Astrocyte (in vitro differentiated cells and primary cell): Measurements from ENCODE around the gene KIAA0040. TPM values are rescaled to one million over a fixed set of nuclear protein-coding genes. Genes with fewer than 3 reads are reported as not detected.
"Not testable (repeated sequence)": the region's sequence is repeated elsewhere in the genome, so short reads cannot be mapped to it uniquely, and the experiment has no call there.

Source experiments
- DNase-seq: peaks from one replicate; pipeline ENCODE4 v3.0.0-alpha.2; 2010; ENCODE audit warnings: low read depth
- FAIRE-seq: peaks from 2 replicates; lab custom pipeline; 2011; peaks lifted over from hg19 to GRCh38; lab: Jason Lieb, UNC
- H2AFZ ChIP-seq: 2 replicates; pipeline ENCODE4 v1.6.0; 2012; ENCODE audit warnings: low read depth, low read length, inconsistent platforms
- H3K27ac ChIP-seq: 2 replicates; pipeline ENCODE4 v1.5.1; 2011; ENCODE audit warnings: low read depth, low read length, inconsistent platforms
- H3K27me3 ChIP-seq: 2 replicates; pipeline ENCODE4 v1.6.0; 2011; ENCODE audit warnings: low read length, inconsistent platforms; ENCODE audit not compliant: insufficient read depth
- H3K36me3 ChIP-seq: 2 replicates; pipeline ENCODE4 v1.5.1; 2011; ENCODE audit warnings: low read length, inconsistent platforms; ENCODE audit not compliant: insufficient read depth
- H3K4me1 ChIP-seq: 2 replicates; pipeline ENCODE4 v1.5.1; 2011; ENCODE audit warnings: low read length, inconsistent platforms; ENCODE audit not compliant: insufficient read depth
- H3K4me2 ChIP-seq: 2 replicates; pipeline ENCODE4 v1.6.0; 2012; ENCODE audit warnings: low read length, inconsistent platforms
- H3K4me3 ChIP-seq: 2 replicates; pipeline ENCODE4 v1.5.1; 2011; ENCODE audit warnings: low read depth, mild to moderate bottlenecking, low read length, inconsistent platforms; ENCODE audit not compliant: insufficient read depth
- H3K79me2 ChIP-seq: 2 replicates; pipeline ENCODE4 v1.6.0; 2012; ENCODE audit warnings: mild to moderate bottlenecking, low read length, inconsistent platforms; ENCODE audit not compliant: insufficient read depth
- H3K9ac ChIP-seq: 2 replicates; pipeline ENCODE4 v1.6.0; 2012; ENCODE audit warnings: mild to moderate bottlenecking, low read length, inconsistent platforms
- H3K9me3 ChIP-seq: 2 replicates; pipeline ENCODE4 v1.5.1; 2012; ENCODE audit warnings: low read depth, mild to moderate bottlenecking, low read length, inconsistent platforms; ENCODE audit not compliant: insufficient read depth
- H4K20me1 ChIP-seq: 2 replicates; pipeline ENCODE4 v1.6.0; 2012; ENCODE audit warnings: low read length, inconsistent platforms; ENCODE audit not compliant: insufficient read depth
- H3K27ac Mint-ChIP-seq: one replicate; pipeline ENCODE4 v1.8.0; 2021; ENCODE audit warnings: mild to moderate bottlenecking, mixed read lengths; ENCODE audit not compliant: unreplicated experiment
- H3K27me3 Mint-ChIP-seq: one replicate; pipeline ENCODE4 v1.8.0; 2021; ENCODE audit warnings: low read depth, mixed read lengths; ENCODE audit not compliant: unreplicated experiment
- H3K36me3 Mint-ChIP-seq: one replicate; pipeline ENCODE4 v1.8.0; 2021; ENCODE audit warnings: low read depth, mixed read lengths; ENCODE audit not compliant: unreplicated experiment
- H3K4me1 Mint-ChIP-seq: one replicate; pipeline ENCODE4 v1.8.0; 2021; ENCODE audit warnings: low read depth, mixed read lengths; ENCODE audit not compliant: unreplicated experiment
- H3K4me3 Mint-ChIP-seq: one replicate; pipeline ENCODE4 v1.8.0; 2021; ENCODE audit warnings: mild to moderate bottlenecking, moderate library complexity, mixed read lengths; ENCODE audit not compliant: unreplicated experiment
- H3K9me3 Mint-ChIP-seq: one replicate; pipeline ENCODE4 v1.8.0; 2021; ENCODE audit warnings: mild to moderate bottlenecking, mixed read lengths; ENCODE audit not compliant: unreplicated experiment
- EZH2 ChIP-seq: IDR thresholded peaks from 2 replicates; pipeline ENCODE4 v1.6.1; 2012; ENCODE audit warnings: mild to moderate bottlenecking, low read length, inconsistent platforms; ENCODE audit not compliant: insufficient read depth
- total RNA-seq: library from RNA; stranded (reverse); gene quantifications from 2 replicates; pipeline ENCODE4 v1.2.1, GENCODE V29; 2021
- TF ChIP-seq, protein P1 (sequence below): IDR thresholded peaks from 2 replicates; pipeline ENCODE4 v1.5.1; 2011; ENCODE audit warnings: low read depth, mild to moderate bottlenecking, inconsistent platforms, low read length, moderate library complexity; ENCODE audit not compliant: insufficient read depth

Gene KIAA0040
- total RNA-seq, 1 donor from 2014 or later, result 5.0 TPM

DNA sequence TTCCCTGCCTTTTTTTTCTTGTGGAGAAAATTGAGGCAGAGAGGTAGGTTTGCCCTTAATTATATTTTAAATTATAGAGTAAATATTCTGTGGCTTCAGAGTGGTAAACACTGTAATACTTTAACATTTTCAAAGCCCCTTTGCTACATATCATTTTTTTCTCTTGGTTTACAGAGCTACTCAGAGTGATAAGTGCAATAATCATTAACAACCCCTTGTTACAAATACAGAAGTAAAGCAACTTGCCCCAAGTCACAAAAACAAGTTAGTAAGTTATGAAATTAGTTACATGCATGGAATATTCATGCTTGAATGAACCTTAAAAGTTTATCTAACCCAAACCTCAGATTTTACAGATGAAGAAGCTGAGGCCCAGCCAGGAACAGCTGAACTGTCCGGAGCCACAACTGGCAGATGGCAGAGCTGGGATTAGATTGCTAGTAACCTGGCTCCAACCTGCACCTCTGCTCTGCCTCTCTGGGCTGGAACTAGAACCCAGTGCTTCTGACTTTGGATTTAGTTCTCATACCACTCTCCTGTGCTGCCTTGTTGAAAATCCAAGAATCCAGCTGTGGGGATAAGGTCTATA lies 76.3 kb downstream of the KIAA0040 start:
- Mint-ChIP-seq H3K4me1 (no peaks in the 10 kb centered on the region), H3K27ac (no peak overlapping the region), H3K4me3 (no peak overlapping the region), H3K27me3 (peaks cover 2% of the 10 kb centered on the region), H3K9me3 (peaks cover 4% of the 10 kb centered on the region), H3K36me3 (no peaks in the 10 kb centered on the region)
- H3K9me3 ChIP-seq, result peaks cover 4% of the 10 kb centered on the region
- H3K9ac ChIP-seq, result no peak overlapping the region
- H4K20me1 ChIP-seq, result no peaks in the 10 kb centered on the region
- no peak for FAIRE-seq
- no peak overlapping the region for H3K27ac ChIP-seq
- no peak overlapping the region for H3K4me3 ChIP-seq
- no peak for TF ChIP-seq EZH2
- TF ChIP-seq, protein P1, sequence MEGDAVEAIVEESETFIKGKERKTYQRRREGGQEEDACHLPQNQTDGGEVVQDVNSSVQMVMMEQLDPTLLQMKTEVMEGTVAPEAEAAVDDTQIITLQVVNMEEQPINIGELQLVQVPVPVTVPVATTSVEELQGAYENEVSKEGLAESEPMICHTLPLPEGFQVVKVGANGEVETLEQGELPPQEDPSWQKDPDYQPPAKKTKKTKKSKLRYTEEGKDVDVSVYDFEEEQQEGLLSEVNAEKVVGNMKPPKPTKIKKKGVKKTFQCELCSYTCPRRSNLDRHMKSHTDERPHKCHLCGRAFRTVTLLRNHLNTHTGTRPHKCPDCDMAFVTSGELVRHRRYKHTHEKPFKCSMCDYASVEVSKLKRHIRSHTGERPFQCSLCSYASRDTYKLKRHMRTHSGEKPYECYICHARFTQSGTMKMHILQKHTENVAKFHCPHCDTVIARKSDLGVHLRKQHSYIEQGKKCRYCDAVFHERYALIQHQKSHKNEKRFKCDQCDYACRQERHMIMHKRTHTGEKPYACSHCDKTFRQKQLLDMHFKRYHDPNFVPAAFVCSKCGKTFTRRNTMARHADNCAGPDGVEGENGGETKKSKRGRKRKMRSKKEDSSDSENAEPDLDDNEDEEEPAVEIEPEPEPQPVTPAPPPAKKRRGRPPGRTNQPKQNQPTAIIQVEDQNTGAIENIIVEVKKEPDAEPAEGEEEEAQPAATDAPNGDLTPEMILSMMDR, result no peak
- no peaks in the 10 kb centered on the region for H3K79me2 ChIP-seq
- H3K4me2 ChIP-seq, result no peak overlapping the region
- peaks cover 2% of the 10 kb centered on the region for H3K27me3 ChIP-seq
- no peak overlapping the region for H2AFZ ChIP-seq
- no peaks in the 10 kb centered on the region for H3K4me1 ChIP-seq
- no peak for DNase-seq
- H3K36me3 ChIP-seq, result no peaks in the 10 kb centered on the region

DNA sequence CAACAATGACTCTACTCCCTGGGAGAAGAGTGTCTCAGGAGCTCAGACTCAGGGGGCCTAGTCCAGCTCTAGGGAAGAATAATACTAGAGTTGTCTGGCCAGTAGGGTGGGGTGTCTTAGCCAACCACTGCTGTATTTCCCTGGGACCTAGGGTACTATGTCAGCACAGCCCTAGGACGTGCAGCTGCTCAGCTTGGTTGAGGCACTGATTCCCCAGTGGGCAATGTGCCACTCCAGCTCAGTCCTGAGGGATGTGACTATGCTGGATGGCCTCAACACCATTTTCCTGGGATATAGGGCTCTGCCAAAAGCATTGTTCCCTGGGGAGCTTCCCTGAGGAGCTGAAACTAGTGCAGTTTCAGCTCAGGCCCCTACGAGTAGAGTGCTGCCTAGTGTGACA lies 77.6 kb downstream of the KIAA0040 start:
- peaks cover 2% of the 10 kb centered on the region for H3K27me3 ChIP-seq
- no peaks in the 10 kb centered on the region for H3K36me3 ChIP-seq
- H3K27me3 Mint-ChIP-seq, result peaks cover 2% of the 10 kb centered on the region
- DNase-seq (no peak), FAIRE-seq (no peak)
- H3K27ac Mint-ChIP-seq, result no peak overlapping the region
- H3K4me3 Mint-ChIP-seq, result no peak overlapping the region
- H3K9ac ChIP-seq, result no peak overlapping the region
- no peak overlapping the region for H3K27ac ChIP-seq
- TF ChIP-seq, protein P1, result no peak
- TF ChIP-seq EZH2, result no peak
- H3K36me3 Mint-ChIP-seq, result no peaks in the 10 kb centered on the region
- no peaks in the 10 kb centered on the region for H4K20me1 ChIP-seq
- H2AFZ ChIP-seq, result no peak overlapping the region
- peaks cover 4% of the 10 kb centered on the region for H3K9me3 Mint-ChIP-seq
- H3K9me3 ChIP-seq, result no peaks in the 10 kb centered on the region
- no peaks in the 10 kb centered on the region for H3K79me2 ChIP-seq
- no peak overlapping the region for H3K4me3 ChIP-seq
- H3K4me1 ChIP-seq, result no peaks in the 10 kb centered on the region
- no peak overlapping the region for H3K4me2 ChIP-seq
- H3K4me1 Mint-ChIP-seq, result no peaks in the 10 kb centered on the region

DNA sequence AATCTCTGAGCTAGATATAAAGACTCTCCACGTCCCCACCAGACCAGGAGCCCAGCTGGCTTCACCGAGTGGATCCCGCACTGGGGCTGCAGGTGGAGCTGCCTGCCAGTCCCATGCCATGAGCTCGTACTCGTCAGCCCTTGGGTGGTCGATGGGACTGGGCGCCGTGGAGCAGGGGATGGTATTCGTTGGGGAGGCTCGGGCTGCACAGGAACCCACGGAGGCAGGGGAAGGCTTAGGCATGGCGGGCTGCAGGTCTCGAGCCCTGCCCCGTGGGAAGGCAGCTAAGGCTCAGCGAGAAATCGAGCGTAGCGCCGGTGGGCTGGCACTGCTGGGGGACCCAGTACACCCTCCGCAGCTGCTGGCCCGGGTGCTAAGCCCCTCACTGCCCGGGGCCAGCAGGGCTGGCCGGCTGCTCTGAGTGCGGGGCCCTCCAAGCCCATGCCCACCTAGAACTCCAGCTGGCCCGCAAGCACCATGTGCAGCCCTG lies 84.2 kb downstream of the KIAA0040 start:
- FAIRE-seq, H3K4me1 Mint-ChIP-seq, H4K20me1 ChIP-seq, H3K27me3 Mint-ChIP-seq, H3K36me3 ChIP-seq, H3K27ac Mint-ChIP-seq, H3K4me3 ChIP-seq, H3K4me3 Mint-ChIP-seq, H3K4me1 ChIP-seq, H2AFZ ChIP-seq, H3K9me3 ChIP-seq, DNase-seq, H3K79me2 ChIP-seq, H3K27me3 ChIP-seq, H3K4me2 ChIP-seq, H3K9ac ChIP-seq, H3K36me3 Mint-ChIP-seq, H3K27ac ChIP-seq: not testable (repeated sequence)
- peaks cover 11% of the 10 kb centered on the region for H3K9me3 Mint-ChIP-seq

Other genes starting within 250 kb of the KIAA0040 start
- gene CACYBP, start 192.8 kb downstream of the KIAA0040 start, total RNA-seq, result 87.8 and 95.0 TPM in 2 replicates
- 20.3 and 23.7 TPM in 2 replicates for gene MRPS14, start 169.4 kb downstream of the KIAA0040 start, total RNA-seq
- gene TNN, start 124.9 kb downstream of the KIAA0040 start, total RNA-seq, result 0.16 and 0.29 TPM in 2 replicates